Stimulated activated CD8-positive, alpha-beta memory T cell treated with anti-CD3 and anti-CD28 coated beads, Interleukin-2, amount 100 ng/mL, for 1 hour (primary cell): ENCODE measurements around the gene LCA5.
"Not testable (repeated sequence)": the region's sequence is repeated elsewhere in the genome, so short reads cannot be mapped to it uniquely, and the experiment has no call there.

Experiments
- DNase-seq, 2 donors: peaks; one replicate each; pipeline ENCODE4 v3.0.0-alpha.2; 2020; ENCODE audit warnings: low read depth in 2 of 2

LCA5 gene

GRCh38 chr6:79538106-79538971 is 1.1 kb upstream of the LCA5 start:
- DNase-seq: no peak

- no peak for DNase-seq
Observed at GRCh38 chr6:79536585-79536953, 661 bp downstream of the LCA5 start.

GRCh38 chr6:79529567-79529966 is 7.7 kb downstream of the LCA5 start:
- not testable (repeated sequence) for DNase-seq

- DNase-seq: no peak
Observed at GRCh38 chr6:79526897-79527296, 10.3 kb downstream of the LCA5 start.

GRCh38 chr6:79525272-79526100 is 11.7 kb downstream of the LCA5 start:
- DNase-seq: no peak

GRCh38 chr6:79524065-79524464 is 13.2 kb downstream of the LCA5 start:
- no peak for DNase-seq

- DNase-seq: no peak
Observed at GRCh38 chr6:79522609-79523008, 14.6 kb downstream of the LCA5 start.

GRCh38 chr6:79520534-79520933 is 16.7 kb downstream of the LCA5 start:
- no peak for DNase-seq

- DNase-seq: no peak
Observed at GRCh38 chr6:79518842-79519241, 18.4 kb downstream of the LCA5 start.

GRCh38 chr6:79515436-79515835 is 21.8 kb downstream of the LCA5 start:
- DNase-seq: no peak

- no peak for DNase-seq
Observed at GRCh38 chr6:79513111-79513510, 24.1 kb downstream of the LCA5 start.

GRCh38 chr6:79512014-79512413 is 25.2 kb downstream of the LCA5 start:
- no peak for DNase-seq

GRCh38 chr6:79510707-79511106 is 26.5 kb downstream of the LCA5 start:
- DNase-seq: no peak

GRCh38 chr6:79506251-79506650 is 31.0 kb downstream of the LCA5 start:
- DNase-seq: no peak

- DNase-seq: no peak
Observed at GRCh38 chr6:79504372-79504771, 32.9 kb downstream of the LCA5 start.

- DNase-seq: no peak
Observed at GRCh38 chr6:79498842-79499241, 38.4 kb downstream of the LCA5 start.

- no peak for DNase-seq
Observed at GRCh38 chr6:79495246-79495645, 42.0 kb downstream of the LCA5 start.

GRCh38 chr6:79494841-79495240 is 42.4 kb downstream of the LCA5 start:
- no peak for DNase-seq

- no peak for DNase-seq
Observed at GRCh38 chr6:79470728-79471127, 66.5 kb downstream of the LCA5 start.

- DNase-seq: no peak
Observed at GRCh38 chr6:79469376-79470246, 67.6 kb downstream of the LCA5 start.

- no peak for DNase-seq
Observed at GRCh38 chr6:79468587-79468986, 68.6 kb downstream of the LCA5 start.

- no peak for DNase-seq
Observed at GRCh38 chr6:79468116-79468515, 69.1 kb downstream of the LCA5 start.
